ENCODE measurements around the gene HPS4. TPM values are rescaled to one million over a fixed set of nuclear protein-coding genes. Genes with fewer than 3 reads are reported as not detected.

The HPS4 gene
- total RNA-seq, 2 experiments from 2014 or later = 51.8 to 53.5 TPM

DNA sequence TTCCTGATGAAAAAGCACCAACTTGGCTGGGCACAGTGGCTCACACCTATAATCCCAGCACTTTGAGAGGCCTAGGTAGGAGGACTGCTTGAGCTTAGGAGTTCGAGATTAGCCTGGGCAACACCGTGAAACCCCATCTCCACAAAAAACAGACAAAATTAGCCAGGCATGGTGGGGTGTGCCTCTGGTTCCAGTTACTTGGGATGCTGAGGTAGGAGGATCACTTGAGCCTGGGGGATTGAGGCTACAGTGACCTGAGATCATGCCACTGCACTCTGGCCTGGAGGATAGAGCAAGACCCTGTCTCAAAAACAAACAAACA is 3.0 kb downstream of the HPS4 start:
- ATAC-seq = no peak
- Mint-ChIP-seq H3K9me3 (no peaks in the 10 kb centered on the region), H3K27ac (peak overlapping the region; percentile 47), H3K4me1 (ENCODE audit: low read depth) (peaks cover 70% of the 10 kb centered on the region), H3K4me3 (peak overlapping the region; percentile 75), H3K36me3 (ENCODE audit: low read depth) (peaks cover 51% of the 10 kb centered on the region), H3K27me3 (no peaks in the 10 kb centered on the region)
- ChIA-PET CTCF (interaction anchor here (1.2 to 7.7 kb wide), 3 partner anchors 19 to 120 kb away, joined by 3 to 48 read pairs (median 13); no protein-coding TSS in a partner anchor), POLR2A (interaction anchor here (0.7 to 1.3 kb wide), 2 partner anchors 170 to 192 kb away, joined by 3 read pairs; no protein-coding TSS in a partner anchor)
- DNase-seq = no peak
- TF ChIP-seq, protein P1, sequence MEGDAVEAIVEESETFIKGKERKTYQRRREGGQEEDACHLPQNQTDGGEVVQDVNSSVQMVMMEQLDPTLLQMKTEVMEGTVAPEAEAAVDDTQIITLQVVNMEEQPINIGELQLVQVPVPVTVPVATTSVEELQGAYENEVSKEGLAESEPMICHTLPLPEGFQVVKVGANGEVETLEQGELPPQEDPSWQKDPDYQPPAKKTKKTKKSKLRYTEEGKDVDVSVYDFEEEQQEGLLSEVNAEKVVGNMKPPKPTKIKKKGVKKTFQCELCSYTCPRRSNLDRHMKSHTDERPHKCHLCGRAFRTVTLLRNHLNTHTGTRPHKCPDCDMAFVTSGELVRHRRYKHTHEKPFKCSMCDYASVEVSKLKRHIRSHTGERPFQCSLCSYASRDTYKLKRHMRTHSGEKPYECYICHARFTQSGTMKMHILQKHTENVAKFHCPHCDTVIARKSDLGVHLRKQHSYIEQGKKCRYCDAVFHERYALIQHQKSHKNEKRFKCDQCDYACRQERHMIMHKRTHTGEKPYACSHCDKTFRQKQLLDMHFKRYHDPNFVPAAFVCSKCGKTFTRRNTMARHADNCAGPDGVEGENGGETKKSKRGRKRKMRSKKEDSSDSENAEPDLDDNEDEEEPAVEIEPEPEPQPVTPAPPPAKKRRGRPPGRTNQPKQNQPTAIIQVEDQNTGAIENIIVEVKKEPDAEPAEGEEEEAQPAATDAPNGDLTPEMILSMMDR (IDR thresholded peaks at IDR 0.05) = no peak
- intact Hi-C loops (cut with micrococcal nuclease) = no loop called here

DNA sequence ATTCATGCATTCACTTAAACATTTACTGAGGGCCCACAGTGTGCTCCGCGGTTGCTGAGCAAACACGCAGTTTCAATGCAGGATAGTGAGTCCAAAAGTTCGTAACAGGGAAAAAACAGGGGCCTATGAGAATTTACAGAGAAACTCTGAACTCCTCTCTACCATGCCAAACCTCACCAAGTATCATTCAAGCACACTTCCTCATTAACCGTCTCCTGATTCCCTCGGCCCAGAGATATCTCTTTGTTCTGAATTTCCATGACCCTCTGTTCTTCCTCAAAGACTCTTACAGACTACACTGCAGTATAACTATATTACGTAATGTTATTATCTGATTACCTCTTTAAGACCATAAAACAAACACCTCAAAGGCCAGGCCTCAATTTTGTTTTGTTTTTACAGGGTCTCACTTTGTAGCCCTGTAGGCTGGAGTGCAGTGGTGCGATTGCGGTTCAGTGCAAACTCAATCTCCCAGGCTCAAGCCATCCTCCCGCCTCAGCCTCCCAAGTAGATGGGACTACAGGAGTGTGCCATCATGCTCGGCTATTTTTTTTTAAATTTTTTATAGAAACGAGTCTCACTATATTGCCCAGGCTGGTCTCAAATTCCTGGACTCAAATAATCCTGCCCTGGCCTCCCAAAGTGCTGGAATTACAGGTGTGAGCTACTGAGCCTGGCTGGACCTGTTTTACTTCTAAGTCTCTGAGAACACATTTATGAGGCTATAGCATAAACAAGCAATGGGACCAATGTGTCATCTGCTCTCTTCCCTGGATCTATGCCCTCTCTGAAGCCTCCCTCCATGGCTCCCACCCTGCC is 3.6 kb downstream of the HPS4 start:
- Mint-ChIP-seq H3K4me1 (ENCODE audit: low read depth) (peaks cover 65% of the 10 kb centered on the region), H3K27me3 (no peaks in the 10 kb centered on the region), H3K9me3 (no peaks in the 10 kb centered on the region), H3K4me3 (peak overlapping the region; percentile 75), H3K36me3 (ENCODE audit: low read depth) (peaks cover 52% of the 10 kb centered on the region), H3K27ac (peak overlapping the region; percentile 83)
- ChIA-PET POLR2A (interaction anchor here (0.7 to 1.0 kb wide), 2 partner anchors 193 kb away, joined by 3 to 4 read pairs; no protein-coding TSS in a partner anchor), CTCF (interaction anchor here (0.9 to 7.7 kb wide), 8 partner anchors 18 to 201 kb away, joined by 3 to 48 read pairs (median 4); no protein-coding TSS in a partner anchor)
- intact Hi-C loops (cut with micrococcal nuclease) = no loop called here
- DNase-seq (peak; percentile 18), ATAC-seq (no peak)
- TF ChIP-seq, protein P1 (IDR thresholded peaks at IDR 0.05) = no peak

DNA sequence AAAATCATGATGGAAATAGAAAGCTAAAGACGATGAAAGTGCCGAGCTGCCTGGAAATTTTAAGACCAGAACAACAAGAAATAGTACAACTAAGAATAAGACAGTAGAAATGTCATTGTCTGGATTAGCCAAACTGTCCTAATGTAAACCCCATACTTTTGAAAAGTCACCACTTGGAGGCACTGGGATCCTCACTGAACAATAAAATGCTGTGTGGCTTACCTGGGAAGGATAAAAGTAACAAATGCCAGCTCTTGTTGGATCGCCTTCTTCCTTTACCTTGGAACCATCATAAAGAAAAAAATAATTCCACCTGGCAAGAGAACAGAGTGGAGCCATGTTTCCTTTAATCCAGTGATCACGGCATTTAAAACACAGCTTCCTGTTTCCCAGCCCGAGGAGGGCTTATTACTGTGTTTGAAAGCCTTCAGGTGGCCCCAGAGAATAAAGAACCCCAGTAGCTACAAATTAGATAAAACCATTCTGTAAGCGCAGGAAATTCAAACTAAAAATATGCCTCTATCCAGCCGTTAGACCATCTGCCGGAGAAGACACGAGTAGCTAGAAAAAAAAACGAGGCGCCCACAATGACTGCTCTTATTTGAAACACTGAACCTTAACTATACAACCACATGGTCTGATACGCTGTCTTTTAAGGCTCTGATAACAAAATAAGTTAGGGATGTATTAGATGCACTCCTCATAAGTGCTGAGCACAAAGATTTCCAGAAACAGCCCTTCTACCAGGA is 4.4 kb downstream of the HPS4 start:
- H3K36me3 Mint-ChIP-seq (ENCODE audit: low read depth) = peaks cover 57% of the 10 kb centered on the region
- H3K27ac Mint-ChIP-seq = peak overlapping the region; percentile 83
- peaks cover 62% of the 10 kb centered on the region for H3K4me1 Mint-ChIP-seq (ENCODE audit: low read depth)
- intact Hi-C loops (cut with micrococcal nuclease) = no loop called here
- POLR2A ChIA-PET = interaction anchor here (0.7 to 1.0 kb wide), 3 partner anchors 33 to 194 kb away, joined by 3 to 4 read pairs (median 4); partner anchors contain the start of gene TFIP11
- no peak for ATAC-seq
- TF ChIP-seq, protein P1 (IDR thresholded peaks at IDR 0.05) = no peak
- H3K9me3 Mint-ChIP-seq = no peaks in the 10 kb centered on the region
- no peaks in the 10 kb centered on the region for H3K27me3 Mint-ChIP-seq
- peak overlapping the region; percentile 75 for H3K4me3 Mint-ChIP-seq
- CTCF ChIA-PET = interaction anchor here (0.9 to 7.7 kb wide), 9 partner anchors 16 to 202 kb away, joined by 3 to 48 read pairs (median 4); no protein-coding TSS in a partner anchor
- DNase-seq = no peak

DNA sequence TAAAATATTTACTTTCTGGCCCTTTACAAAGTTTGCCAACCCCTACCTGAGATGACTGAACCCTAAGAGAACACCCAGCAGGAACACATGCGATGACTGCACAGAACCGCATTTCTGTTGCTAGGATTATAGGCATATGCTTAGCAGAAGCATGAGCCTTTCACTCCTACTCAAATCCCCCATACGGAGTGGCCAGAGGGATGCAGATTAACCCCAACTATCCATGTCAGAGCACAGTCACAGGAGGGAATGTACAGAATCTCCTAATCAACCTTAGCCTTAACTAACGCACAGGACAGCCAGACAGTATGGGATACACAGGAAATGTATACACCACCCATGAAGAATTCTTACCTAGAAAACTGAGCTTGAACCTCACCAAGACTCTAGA is 6.2 kb downstream of the HPS4 start:
- Mint-ChIP-seq H3K27ac (peak overlapping the region; percentile 12), H3K4me3 (peak overlapping the region; percentile 34), H3K4me1 (ENCODE audit: low read depth) (peaks cover 54% of the 10 kb centered on the region), H3K36me3 (ENCODE audit: low read depth) (peaks cover 68% of the 10 kb centered on the region), H3K27me3 (no peaks in the 10 kb centered on the region), H3K9me3 (no peaks in the 10 kb centered on the region)
- intact Hi-C loops (cut with micrococcal nuclease) = no loop called here
- POLR2A ChIA-PET = no interaction called here
- ATAC-seq (no peak), DNase-seq (no peak)
- CTCF ChIA-PET = interaction anchor here (7.7 kb wide), 1 partner anchor 16 kb away, joined by 48 read pairs; no protein-coding TSS in a partner anchor
- TF ChIP-seq, protein P1 (IDR thresholded peaks at IDR 0.05) = no peak
